ENCODE measurements around the gene NEUROD4.

DNA sequence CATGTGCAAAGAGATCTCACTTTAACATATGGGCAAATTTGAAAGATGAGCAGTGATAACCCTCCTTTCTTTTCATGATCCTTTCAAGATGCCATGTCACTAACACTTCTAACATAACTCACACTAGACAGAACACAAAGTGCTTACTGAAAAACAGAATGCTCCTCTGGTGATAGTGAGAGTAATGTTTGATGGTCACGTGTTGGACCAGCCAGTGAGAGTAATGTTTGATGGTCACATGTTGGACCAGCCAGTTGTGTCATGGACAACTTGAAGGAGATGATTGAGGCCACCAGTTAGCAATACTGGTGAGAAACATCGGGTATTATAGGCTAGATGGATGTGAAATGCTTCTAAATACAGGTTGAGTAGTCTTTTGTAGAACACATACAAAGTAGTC, 5.7 kb downstream of the NEUROD4 start:
- TF ChIP-seq POLR2AphosphoS5 (IDR thresholded peaks at IDR 0.05; ENCODE audit: low read depth): no peak
- TF ChIP-seq, protein P1, sequence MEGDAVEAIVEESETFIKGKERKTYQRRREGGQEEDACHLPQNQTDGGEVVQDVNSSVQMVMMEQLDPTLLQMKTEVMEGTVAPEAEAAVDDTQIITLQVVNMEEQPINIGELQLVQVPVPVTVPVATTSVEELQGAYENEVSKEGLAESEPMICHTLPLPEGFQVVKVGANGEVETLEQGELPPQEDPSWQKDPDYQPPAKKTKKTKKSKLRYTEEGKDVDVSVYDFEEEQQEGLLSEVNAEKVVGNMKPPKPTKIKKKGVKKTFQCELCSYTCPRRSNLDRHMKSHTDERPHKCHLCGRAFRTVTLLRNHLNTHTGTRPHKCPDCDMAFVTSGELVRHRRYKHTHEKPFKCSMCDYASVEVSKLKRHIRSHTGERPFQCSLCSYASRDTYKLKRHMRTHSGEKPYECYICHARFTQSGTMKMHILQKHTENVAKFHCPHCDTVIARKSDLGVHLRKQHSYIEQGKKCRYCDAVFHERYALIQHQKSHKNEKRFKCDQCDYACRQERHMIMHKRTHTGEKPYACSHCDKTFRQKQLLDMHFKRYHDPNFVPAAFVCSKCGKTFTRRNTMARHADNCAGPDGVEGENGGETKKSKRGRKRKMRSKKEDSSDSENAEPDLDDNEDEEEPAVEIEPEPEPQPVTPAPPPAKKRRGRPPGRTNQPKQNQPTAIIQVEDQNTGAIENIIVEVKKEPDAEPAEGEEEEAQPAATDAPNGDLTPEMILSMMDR (conservative IDR thresholded peaks at IDR 0.05; ENCODE audit: low read depth in 2 of 2): no peak
- no peak for TF ChIP-seq EZH2 (IDR thresholded peaks at IDR 0.05; ENCODE audit: low read depth, unreplicated experiment)
- TF ChIP-seq EZH2phosphoT487 (IDR thresholded peaks at IDR 0.05; ENCODE audit: unreplicated experiment): no peak
- TF ChIP-seq, protein P2, sequence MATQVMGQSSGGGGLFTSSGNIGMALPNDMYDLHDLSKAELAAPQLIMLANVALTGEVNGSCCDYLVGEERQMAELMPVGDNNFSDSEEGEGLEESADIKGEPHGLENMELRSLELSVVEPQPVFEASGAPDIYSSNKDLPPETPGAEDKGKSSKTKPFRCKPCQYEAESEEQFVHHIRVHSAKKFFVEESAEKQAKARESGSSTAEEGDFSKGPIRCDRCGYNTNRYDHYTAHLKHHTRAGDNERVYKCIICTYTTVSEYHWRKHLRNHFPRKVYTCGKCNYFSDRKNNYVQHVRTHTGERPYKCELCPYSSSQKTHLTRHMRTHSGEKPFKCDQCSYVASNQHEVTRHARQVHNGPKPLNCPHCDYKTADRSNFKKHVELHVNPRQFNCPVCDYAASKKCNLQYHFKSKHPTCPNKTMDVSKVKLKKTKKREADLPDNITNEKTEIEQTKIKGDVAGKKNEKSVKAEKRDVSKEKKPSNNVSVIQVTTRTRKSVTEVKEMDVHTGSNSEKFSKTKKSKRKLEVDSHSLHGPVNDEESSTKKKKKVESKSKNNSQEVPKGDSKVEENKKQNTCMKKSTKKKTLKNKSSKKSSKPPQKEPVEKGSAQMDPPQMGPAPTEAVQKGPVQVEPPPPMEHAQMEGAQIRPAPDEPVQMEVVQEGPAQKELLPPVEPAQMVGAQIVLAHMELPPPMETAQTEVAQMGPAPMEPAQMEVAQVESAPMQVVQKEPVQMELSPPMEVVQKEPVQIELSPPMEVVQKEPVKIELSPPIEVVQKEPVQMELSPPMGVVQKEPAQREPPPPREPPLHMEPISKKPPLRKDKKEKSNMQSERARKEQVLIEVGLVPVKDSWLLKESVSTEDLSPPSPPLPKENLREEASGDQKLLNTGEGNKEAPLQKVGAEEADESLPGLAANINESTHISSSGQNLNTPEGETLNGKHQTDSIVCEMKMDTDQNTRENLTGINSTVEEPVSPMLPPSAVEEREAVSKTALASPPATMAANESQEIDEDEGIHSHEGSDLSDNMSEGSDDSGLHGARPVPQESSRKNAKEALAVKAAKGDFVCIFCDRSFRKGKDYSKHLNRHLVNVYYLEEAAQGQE (IDR thresholded peaks at IDR 0.05; ENCODE audit: unreplicated experiment): no peak
- TF ChIP-seq, protein P3, sequence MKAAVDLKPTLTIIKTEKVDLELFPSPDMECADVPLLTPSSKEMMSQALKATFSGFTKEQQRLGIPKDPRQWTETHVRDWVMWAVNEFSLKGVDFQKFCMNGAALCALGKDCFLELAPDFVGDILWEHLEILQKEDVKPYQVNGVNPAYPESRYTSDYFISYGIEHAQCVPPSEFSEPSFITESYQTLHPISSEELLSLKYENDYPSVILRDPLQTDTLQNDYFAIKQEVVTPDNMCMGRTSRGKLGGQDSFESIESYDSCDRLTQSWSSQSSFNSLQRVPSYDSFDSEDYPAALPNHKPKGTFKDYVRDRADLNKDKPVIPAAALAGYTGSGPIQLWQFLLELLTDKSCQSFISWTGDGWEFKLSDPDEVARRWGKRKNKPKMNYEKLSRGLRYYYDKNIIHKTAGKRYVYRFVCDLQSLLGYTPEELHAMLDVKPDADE (IDR thresholded peaks at IDR 0.05): no peak
- TF ChIP-seq JUNB (IDR thresholded peaks at IDR 0.05; ENCODE audit: unreplicated experiment): no peak
- no peak for TF ChIP-seq ZNF114 (CRISPR knock-in tag; IDR thresholded peaks at IDR 0.05)
- TF ChIP-seq CREB1 (CRISPR knock-in tag; IDR thresholded peaks at IDR 0.05; ENCODE audit: low read depth): no peak
- no peak for TF ChIP-seq NANOG (IDR thresholded peaks at IDR 0.05; ENCODE audit: borderline replicate concordance)
- no peak for TF ChIP-seq ZNF331 (CRISPR knock-in tag; IDR thresholded peaks at IDR 0.05; ENCODE audit: low read depth)
- TF ChIP-seq, protein P4, sequence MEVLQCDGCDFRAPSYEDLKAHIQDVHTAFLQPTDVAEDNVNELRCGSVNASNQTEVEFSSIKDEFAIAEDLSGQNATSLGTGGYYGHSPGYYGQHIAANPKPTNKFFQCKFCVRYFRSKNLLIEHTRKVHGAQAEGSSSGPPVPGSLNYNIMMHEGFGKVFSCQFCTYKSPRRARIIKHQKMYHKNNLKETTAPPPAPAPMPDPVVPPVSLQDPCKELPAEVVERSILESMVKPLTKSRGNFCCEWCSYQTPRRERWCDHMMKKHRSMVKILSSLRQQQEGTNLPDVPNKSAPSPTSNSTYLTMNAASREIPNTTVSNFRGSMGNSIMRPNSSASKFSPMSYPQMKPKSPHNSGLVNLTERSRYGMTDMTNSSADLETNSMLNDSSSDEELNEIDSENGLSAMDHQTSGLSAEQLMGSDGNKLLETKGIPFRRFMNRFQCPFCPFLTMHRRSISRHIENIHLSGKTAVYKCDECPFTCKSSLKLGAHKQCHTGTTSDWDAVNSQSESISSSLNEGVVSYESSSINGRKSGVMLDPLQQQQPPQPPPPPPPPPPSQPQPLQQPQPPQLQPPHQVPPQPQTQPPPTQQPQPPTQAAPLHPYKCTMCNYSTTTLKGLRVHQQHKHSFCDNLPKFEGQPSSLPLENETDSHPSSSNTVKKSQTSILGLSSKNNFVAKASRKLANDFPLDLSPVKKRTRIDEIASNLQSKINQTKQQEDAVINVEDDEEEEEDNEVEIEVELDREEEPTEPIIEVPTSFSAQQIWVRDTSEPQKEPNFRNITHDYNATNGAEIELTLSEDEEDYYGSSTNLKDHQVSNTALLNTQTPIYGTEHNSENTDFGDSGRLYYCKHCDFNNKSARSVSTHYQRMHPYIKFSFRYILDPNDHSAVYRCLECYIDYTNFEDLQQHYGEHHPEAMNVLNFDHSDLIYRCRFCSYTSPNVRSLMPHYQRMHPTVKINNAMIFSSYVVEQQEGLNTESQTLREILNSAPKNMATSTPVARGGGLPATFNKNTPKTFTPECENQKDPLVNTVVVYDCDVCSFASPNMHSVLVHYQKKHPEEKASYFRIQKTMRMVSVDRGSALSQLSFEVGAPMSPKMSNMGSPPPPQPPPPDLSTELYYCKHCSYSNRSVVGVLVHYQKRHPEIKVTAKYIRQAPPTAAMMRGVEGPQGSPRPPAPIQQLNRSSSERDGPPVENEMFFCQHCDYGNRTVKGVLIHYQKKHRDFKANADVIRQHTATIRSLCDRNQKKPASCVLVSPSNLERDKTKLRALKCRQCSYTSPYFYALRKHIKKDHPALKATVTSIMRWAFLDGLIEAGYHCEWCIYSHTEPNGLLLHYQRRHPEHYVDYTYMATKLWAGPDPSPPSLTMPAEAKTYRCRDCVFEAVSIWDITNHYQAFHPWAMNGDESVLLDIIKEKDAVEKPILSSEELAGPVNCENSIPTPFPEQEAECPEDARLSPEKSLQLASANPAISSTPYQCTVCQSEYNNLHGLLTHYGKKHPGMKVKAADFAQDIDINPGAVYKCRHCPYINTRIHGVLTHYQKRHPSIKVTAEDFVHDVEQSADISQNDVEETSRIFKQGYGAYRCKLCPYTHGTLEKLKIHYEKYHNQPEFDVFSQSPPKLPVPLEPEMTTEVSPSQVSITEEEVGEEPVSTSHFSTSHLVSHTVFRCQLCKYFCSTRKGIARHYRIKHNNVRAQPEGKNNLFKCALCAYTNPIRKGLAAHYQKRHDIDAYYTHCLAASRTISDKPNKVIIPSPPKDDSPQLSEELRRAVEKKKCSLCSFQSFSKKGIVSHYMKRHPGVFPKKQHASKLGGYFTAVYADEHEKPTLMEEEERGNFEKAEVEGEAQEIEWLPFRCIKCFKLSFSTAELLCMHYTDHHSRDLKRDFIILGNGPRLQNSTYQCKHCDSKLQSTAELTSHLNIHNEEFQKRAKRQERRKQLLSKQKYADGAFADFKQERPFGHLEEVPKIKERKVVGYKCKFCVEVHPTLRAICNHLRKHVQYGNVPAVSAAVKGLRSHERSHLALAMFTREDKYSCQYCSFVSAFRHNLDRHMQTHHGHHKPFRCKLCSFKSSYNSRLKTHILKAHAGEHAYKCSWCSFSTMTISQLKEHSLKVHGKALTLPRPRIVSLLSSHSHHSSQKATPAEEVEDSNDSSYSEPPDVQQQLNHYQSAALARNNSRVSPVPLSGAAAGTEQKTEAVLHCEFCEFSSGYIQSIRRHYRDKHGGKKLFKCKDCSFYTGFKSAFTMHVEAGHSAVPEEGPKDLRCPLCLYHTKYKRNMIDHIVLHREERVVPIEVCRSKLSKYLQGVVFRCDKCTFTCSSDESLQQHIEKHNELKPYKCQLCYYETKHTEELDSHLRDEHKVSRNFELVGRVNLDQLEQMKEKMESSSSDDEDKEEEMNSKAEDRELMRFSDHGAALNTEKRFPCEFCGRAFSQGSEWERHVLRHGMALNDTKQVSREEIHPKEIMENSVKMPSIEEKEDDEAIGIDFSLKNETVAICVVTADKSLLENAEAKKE (CRISPR knock-in tag; IDR thresholded peaks at IDR 0.05): no peak
- no peak for TF ChIP-seq STAT1 (IDR thresholded peaks at IDR 0.05; ENCODE audit: unreplicated experiment)
